Activated CD8-positive, alpha-beta memory T cell treated with anti-CD3 and anti-CD28 coated beads, Interleukin-2, amount 50 U/mL, for 48 hours (primary cell): Measurements from ENCODE around the gene GOLPH3L.
"Not testable (repeated sequence)": the region's sequence is repeated elsewhere in the genome, so short reads cannot be mapped to it uniquely, and the experiment has no call there.

Experiments used
- DNase-seq: peaks from one replicate; pipeline ENCODE4 v3.0.0-alpha.2; 2020

GOLPH3L gene

GRCh38 chr1:150613061-150613920, 83.7 kb downstream of the GOLPH3L start:
- no peak for DNase-seq

- no peak for DNase-seq
These were observed 85.0 kb downstream of the GOLPH3L start for GRCh38 chr1:150612014-150612345.

- DNase-seq, result no peak
These were observed 86.4 kb downstream of the GOLPH3L start for GRCh38 chr1:150610576-150610975.

- DNase-seq, result no peak
These were observed 87.2 kb downstream of the GOLPH3L start for GRCh38 chr1:150609732-150610131.

GRCh38 chr1:150606463-150607142, 90.4 kb downstream of the GOLPH3L start:
- DNase-seq, result no peak

GRCh38 chr1:150605451-150605731, 91.6 kb downstream of the GOLPH3L start:
- not testable (repeated sequence) for DNase-seq

GRCh38 chr1:150604226-150604588, 92.7 kb downstream of the GOLPH3L start:
- no peak for DNase-seq

- no peak for DNase-seq
These were observed 93.2 kb downstream of the GOLPH3L start for GRCh38 chr1:150603711-150604110.

- DNase-seq, result not testable (repeated sequence)
These were observed 94.6 kb downstream of the GOLPH3L start for GRCh38 chr1:150602372-150602771.

- DNase-seq, result no peak
These were observed 95.4 kb downstream of the GOLPH3L start for GRCh38 chr1:150601540-150601939.

- DNase-seq, result not testable (repeated sequence)
These were observed 98.6 kb downstream of the GOLPH3L start for GRCh38 chr1:150598346-150598745.

- DNase-seq, result no peak
These were observed 100.0 kb downstream of the GOLPH3L start for GRCh38 chr1:150596976-150597375.
